Hepatocyte (in vitro differentiated cells): ENCODE results near the gene CNGA1. TPM values are rescaled to one million over a fixed set of nuclear protein-coding genes. Genes with fewer than 3 reads are reported as not detected.

Source experiments
- DNase-seq: peaks from one replicate; pipeline ENCODE4 v3.0.0-alpha.2; 2016; ENCODE audit warnings: low spot score
- H2AFZ ChIP-seq: fragments of 200-600 bp; sonication (generic); 2 replicates; pipeline ENCODE4 v1.6.0; 2016; ENCODE audit warnings: antibody characterized with exemption, mild to moderate bottlenecking
- H3K27ac ChIP-seq: fragments of 200-600 bp; sonication (generic); 2 replicates; pipeline ENCODE4 v1.5.1; 2016; ENCODE audit warnings: mild to moderate bottlenecking
- H3K27me3 ChIP-seq: fragments of 200-600 bp; sonication (generic); 2 replicates; pipeline ENCODE4 v1.6.1; 2016
- H3K36me3 ChIP-seq: fragments of 200-600 bp; sonication (generic); replicated peaks from 2 replicates; pipeline ENCODE4 v1.5.1; 2016; ENCODE audit warnings: low read depth; ENCODE audit not compliant: insufficient read depth
- H3K4me1 ChIP-seq: fragments of 200-600 bp; sonication (generic); 2 replicates; pipeline ENCODE4 v1.5.1; 2016; ENCODE audit warnings: mild to moderate bottlenecking, moderate library complexity; ENCODE audit not compliant: insufficient read depth
- H3K4me2 ChIP-seq: fragments of 200-600 bp; sonication (generic); 2 replicates; pipeline ENCODE4 v1.6.0; 2016
- H3K4me3 ChIP-seq: fragments of 200-600 bp; sonication (generic); 2 replicates; pipeline ENCODE4 v1.5.1; 2016; ENCODE audit warnings: mild to moderate bottlenecking
- H3K79me2 ChIP-seq: fragments of 200-600 bp; sonication (generic); 2 replicates; pipeline ENCODE4 v1.6.0; 2017; ENCODE audit warnings: mild to moderate bottlenecking
- H3K9me2 ChIP-seq: fragments of 200-600 bp; sonication (generic); replicated peaks from 2 replicates; pipeline ENCODE4 v1.6.0; 2017; ENCODE audit warnings: mild to moderate bottlenecking; ENCODE audit not compliant: insufficient read depth
- H3K9me3 ChIP-seq: fragments of 200-600 bp; sonication (generic); 2 replicates; pipeline ENCODE4 v1.5.1; 2016; ENCODE audit warnings: low read depth, mild to moderate bottlenecking
- H4K20me1 ChIP-seq: fragments of 200-600 bp; sonication (generic); 2 replicates; pipeline ENCODE4 v1.6.0; 2016; ENCODE audit warnings: mild to moderate bottlenecking; ENCODE audit not compliant: insufficient read depth, poor library complexity, severe bottlenecking
- CTCF ChIP-seq: fragments of 200-600 bp; sonication (generic); IDR thresholded peaks from 2 replicates; pipeline ENCODE4 v1.5.1; 2016; ENCODE audit warnings: antibody characterized with exemption, mild to moderate bottlenecking; ENCODE audit not compliant: poor library complexity
- EZH2 ChIP-seq: fragments of 200-600 bp; sonication (generic); IDR thresholded peaks from 2 replicates; pipeline ENCODE4 v1.6.1; 2016; ENCODE audit warnings: antibody characterized with exemption, mild to moderate bottlenecking, borderline replicate concordance
- EZH2phosphoT487 ChIP-seq: fragments of 200-600 bp; sonication (generic); IDR thresholded peaks from one replicate; pipeline ENCODE4 v1.6.1; 2018; ENCODE audit warnings: antibody characterized with exemption, mild to moderate bottlenecking, low read depth, moderate library complexity; ENCODE audit not compliant: unreplicated experiment, severe bottlenecking
- WGBS: methylation state at CpG from one replicate; pipeline ENCODE4 v1.1.6; 2016; ENCODE audit warnings: low lambda C conversion rate; ENCODE audit errors: missing lambda C conversion rate; 5-methylcytosine and 5-hydroxymethylcytosine counted together
- polyA plus RNA-seq: library from polyadenylated mRNA; unstranded; fragments of >200 nt; fragmentation: Nextera tagmentation; extraction: Ambion mirVana; gene quantifications from 2 replicates; pipeline ENCODE4 v1.2.1, GENCODE V29; 2016
- total RNA-seq: library from RNA; depleted of rRNA; stranded (reverse); fragments of >200 nt; gene quantifications from 2 replicates; pipeline ENCODE4 v1.2.3, GENCODE V29; 2014

The CNGA1 gene
- total and polyA plus RNA-seq, 2 experiments from 2014 or later: 4.6 TPM

- no peaks in the 10 kb centered on the region for H3K36me3 ChIP-seq
- no peak overlapping the region for H3K4me2 ChIP-seq
- H2AFZ ChIP-seq: no peak overlapping the region
- H4K20me1 ChIP-seq: no peaks in the 10 kb centered on the region
- TF ChIP-seq EZH2: no peak
- TF ChIP-seq EZH2phosphoT487: no peak
- no peak for TF ChIP-seq CTCF
- H3K4me1 ChIP-seq: no peaks in the 10 kb centered on the region
- DNase-seq: no peak
- no peak overlapping the region for H3K4me3 ChIP-seq
- H3K79me2 ChIP-seq: no peaks in the 10 kb centered on the region
- H3K9me2 ChIP-seq: no peaks in the 10 kb centered on the region
- no peaks in the 10 kb centered on the region for H3K9me3 ChIP-seq
- H3K27ac ChIP-seq: no peak overlapping the region
- no peaks in the 10 kb centered on the region for H3K27me3 ChIP-seq
Observed at GRCh38 chr4:47968847-47969246, 47.6 kb downstream of the CNGA1 start.

GRCh38 chr4:47954677-47955076, 61.8 kb downstream of the CNGA1 start:
- H3K9me3 ChIP-seq: no peaks in the 10 kb centered on the region
- H3K79me2 ChIP-seq: no peaks in the 10 kb centered on the region
- no peak overlapping the region for H3K4me2 ChIP-seq
- H3K9me2 ChIP-seq: no peaks in the 10 kb centered on the region
- H3K4me1 ChIP-seq: no peaks in the 10 kb centered on the region
- no peak overlapping the region for H3K27ac ChIP-seq
- no peaks in the 10 kb centered on the region for H3K36me3 ChIP-seq
- WGBS: 84% methylated on average over 6 of the region's 6 CpGs
- no peaks in the 10 kb centered on the region for H4K20me1 ChIP-seq
- no peak overlapping the region for H2AFZ ChIP-seq
- H3K27me3 ChIP-seq: no peaks in the 10 kb centered on the region
- TF ChIP-seq EZH2phosphoT487 (no peak), CTCF (no peak), EZH2 (no peak)
- DNase-seq: no peak
- no peak overlapping the region for H3K4me3 ChIP-seq

GRCh38 chr4:47954245-47954644, 62.2 kb downstream of the CNGA1 start:
- H3K9me3 ChIP-seq: no peaks in the 10 kb centered on the region
- H3K4me1 ChIP-seq: no peaks in the 10 kb centered on the region
- no peaks in the 10 kb centered on the region for H3K36me3 ChIP-seq
- TF ChIP-seq EZH2phosphoT487 (no peak), CTCF (no peak), EZH2 (no peak)
- no peak for DNase-seq
- no peak overlapping the region for H2AFZ ChIP-seq
- no peak overlapping the region for H3K27ac ChIP-seq
- WGBS: 92% methylated on average over 10 of the region's 10 CpGs
- no peaks in the 10 kb centered on the region for H3K27me3 ChIP-seq
- no peaks in the 10 kb centered on the region for H3K79me2 ChIP-seq
- H3K4me2 ChIP-seq: no peak overlapping the region
- no peaks in the 10 kb centered on the region for H4K20me1 ChIP-seq
- H3K4me3 ChIP-seq: no peak overlapping the region
- no peaks in the 10 kb centered on the region for H3K9me2 ChIP-seq
